ENCODE measurements around the gene PKNOX2. TPM values are rescaled to one million over a fixed set of nuclear protein-coding genes. Genes with fewer than 3 reads are reported as not detected.

The PKNOX2 gene
- total RNA-seq, 1 donor from 2014 or later, result not detected

DNA sequence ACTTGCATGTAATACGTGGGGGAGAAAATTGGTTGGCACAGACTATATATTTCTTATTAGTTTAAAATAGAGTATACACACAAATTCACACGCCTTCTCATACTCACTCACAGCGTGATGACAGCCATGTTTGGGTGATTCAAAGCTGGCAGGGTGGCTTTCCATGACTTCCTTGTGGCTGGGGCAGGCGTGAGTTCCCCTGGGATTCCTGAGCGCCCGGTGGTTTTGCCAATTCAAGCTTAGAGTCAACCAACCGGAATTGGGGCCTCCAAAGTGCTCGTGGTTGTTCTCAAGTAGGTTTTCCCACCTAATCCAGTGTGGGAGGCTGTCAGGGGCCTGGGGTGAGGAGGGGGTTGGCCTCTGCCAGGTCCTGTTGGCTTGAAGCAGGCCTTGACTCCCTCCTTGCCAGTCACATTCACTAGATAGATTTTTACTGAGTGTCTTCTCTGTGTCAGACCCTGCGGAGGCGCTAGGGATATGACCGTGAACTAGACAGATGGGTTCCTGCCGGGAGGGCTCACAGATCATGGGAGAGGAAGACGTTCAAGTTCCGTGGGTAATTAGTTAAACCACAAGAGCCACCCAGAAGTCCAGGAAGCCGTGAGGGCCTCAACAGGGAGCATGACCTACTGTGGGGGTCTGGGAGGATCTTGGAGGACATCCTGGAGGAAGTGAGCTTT, 11.5 kb downstream of the PKNOX2 start:
- H3K27me3 Mint-ChIP-seq, result peaks cover 50% of the 10 kb centered on the region
- CTCF ChIA-PET, result no interaction called here

GRCh38 chr11:125176866-125177265, 12.3 kb downstream of the PKNOX2 start:
- no peaks in the 10 kb centered on the region for H3K36me3 Mint-ChIP-seq (ENCODE audit: low read depth)
- POLR2A ChIA-PET, result no interaction called here
- H3K4me1 Mint-ChIP-seq, result no peaks in the 10 kb centered on the region
- H3K27ac Mint-ChIP-seq, result no peak overlapping the region
- CTCF ChIA-PET, result no interaction called here
- TF ChIP-seq CTCF (IDR thresholded peaks at IDR 0.05), result no peak
- no peaks in the 10 kb centered on the region for H3K9me3 Mint-ChIP-seq
- intact Hi-C loops (cut with micrococcal nuclease), result no loop called here
- no peak for ATAC-seq (ENCODE audit: low read depth)
- DNase-seq, result no peak
- peaks cover 43% of the 10 kb centered on the region for H3K27me3 Mint-ChIP-seq
- no peak overlapping the region for H3K4me3 Mint-ChIP-seq

More for the DNA sequence above, 11.5 kb downstream of the PKNOX2 start:
- POLR2A ChIA-PET, result no interaction called here
- Mint-ChIP-seq H3K9me3 (no peaks in the 10 kb centered on the region), H3K4me3 (no peak overlapping the region), H3K27ac (no peak overlapping the region), H3K4me1 (no peaks in the 10 kb centered on the region), H3K36me3 (ENCODE audit: low read depth) (no peaks in the 10 kb centered on the region)
- ATAC-seq (ENCODE audit: low read depth), result no peak
- no peak for DNase-seq
- intact Hi-C loops (cut with micrococcal nuclease), result no loop called here
- TF ChIP-seq CTCF (IDR thresholded peaks at IDR 0.05), result no peak

GRCh38 chr11:125177543-125177942, 13.0 kb downstream of the PKNOX2 start:
- no peak for ATAC-seq (ENCODE audit: low read depth)
- intact Hi-C loops (cut with micrococcal nuclease), result no loop called here
- Mint-ChIP-seq H3K36me3 (ENCODE audit: low read depth) (no peaks in the 10 kb centered on the region), H3K9me3 (no peaks in the 10 kb centered on the region), H3K4me3 (no peak overlapping the region), H3K27me3 (peaks cover 39% of the 10 kb centered on the region), H3K4me1 (no peaks in the 10 kb centered on the region), H3K27ac (no peak overlapping the region)
- no peak for DNase-seq
- ChIA-PET CTCF (no interaction called here), POLR2A (no interaction called here)
- TF ChIP-seq CTCF (IDR thresholded peaks at IDR 0.05), result no peak

DNA sequence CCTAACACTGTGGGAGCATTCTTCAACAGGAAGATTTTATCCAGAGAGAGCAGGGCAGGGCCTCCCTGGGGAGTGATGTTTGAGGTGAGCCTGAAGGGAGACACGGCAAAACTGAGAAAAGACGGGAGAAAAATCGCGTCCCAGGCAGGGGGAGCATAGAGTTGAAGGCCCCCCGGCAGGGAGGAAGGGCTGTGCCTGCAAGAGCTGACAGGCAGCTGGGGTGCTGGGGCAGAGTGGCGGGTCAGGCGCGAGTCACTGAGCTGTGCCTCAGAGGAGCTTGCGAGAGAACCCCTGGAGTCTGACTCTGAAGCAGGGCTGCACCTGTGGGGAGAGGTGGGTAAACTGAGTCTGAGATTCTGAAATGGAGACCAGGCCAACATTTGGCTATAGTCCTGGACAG, 14.8 kb downstream of the PKNOX2 start:
- ChIA-PET CTCF (no interaction called here), POLR2A (no interaction called here)
- TF ChIP-seq CTCF (IDR thresholded peaks at IDR 0.05), result no peak
- Mint-ChIP-seq H3K4me1 (no peaks in the 10 kb centered on the region), H3K9me3 (no peaks in the 10 kb centered on the region), H3K36me3 (ENCODE audit: low read depth) (no peaks in the 10 kb centered on the region), H3K27me3 (peaks cover 34% of the 10 kb centered on the region), H3K4me3 (no peak overlapping the region), H3K27ac (no peak overlapping the region)
- intact Hi-C loops (cut with micrococcal nuclease), result no loop called here
- DNase-seq, result no peak
- no peak for ATAC-seq (ENCODE audit: low read depth)

GRCh38 chr11:125179895-125180294, 15.3 kb downstream of the PKNOX2 start:
- intact Hi-C loops (cut with micrococcal nuclease), result no loop called here
- ChIA-PET CTCF (no interaction called here), POLR2A (no interaction called here)
- Mint-ChIP-seq H3K27ac (no peak overlapping the region), H3K4me1 (no peaks in the 10 kb centered on the region), H3K27me3 (peaks cover 33% of the 10 kb centered on the region), H3K4me3 (no peak overlapping the region), H3K36me3 (ENCODE audit: low read depth) (no peaks in the 10 kb centered on the region), H3K9me3 (no peaks in the 10 kb centered on the region)
- ATAC-seq (ENCODE audit: low read depth), result no peak
- TF ChIP-seq CTCF (IDR thresholded peaks at IDR 0.05), result no peak
- no peak for DNase-seq
